ENCODE data around the gene FDX2. TPM values are rescaled to one million over a fixed set of nuclear protein-coding genes. Genes with fewer than 3 reads are reported as not detected.

The FDX2 gene
- total and polyA plus RNA-seq, 2 of the 8 experiments (the other 6 are each of a cell fraction or from before 2014, with no cell fraction given): 27.0 to 64.4 TPM

DNA sequence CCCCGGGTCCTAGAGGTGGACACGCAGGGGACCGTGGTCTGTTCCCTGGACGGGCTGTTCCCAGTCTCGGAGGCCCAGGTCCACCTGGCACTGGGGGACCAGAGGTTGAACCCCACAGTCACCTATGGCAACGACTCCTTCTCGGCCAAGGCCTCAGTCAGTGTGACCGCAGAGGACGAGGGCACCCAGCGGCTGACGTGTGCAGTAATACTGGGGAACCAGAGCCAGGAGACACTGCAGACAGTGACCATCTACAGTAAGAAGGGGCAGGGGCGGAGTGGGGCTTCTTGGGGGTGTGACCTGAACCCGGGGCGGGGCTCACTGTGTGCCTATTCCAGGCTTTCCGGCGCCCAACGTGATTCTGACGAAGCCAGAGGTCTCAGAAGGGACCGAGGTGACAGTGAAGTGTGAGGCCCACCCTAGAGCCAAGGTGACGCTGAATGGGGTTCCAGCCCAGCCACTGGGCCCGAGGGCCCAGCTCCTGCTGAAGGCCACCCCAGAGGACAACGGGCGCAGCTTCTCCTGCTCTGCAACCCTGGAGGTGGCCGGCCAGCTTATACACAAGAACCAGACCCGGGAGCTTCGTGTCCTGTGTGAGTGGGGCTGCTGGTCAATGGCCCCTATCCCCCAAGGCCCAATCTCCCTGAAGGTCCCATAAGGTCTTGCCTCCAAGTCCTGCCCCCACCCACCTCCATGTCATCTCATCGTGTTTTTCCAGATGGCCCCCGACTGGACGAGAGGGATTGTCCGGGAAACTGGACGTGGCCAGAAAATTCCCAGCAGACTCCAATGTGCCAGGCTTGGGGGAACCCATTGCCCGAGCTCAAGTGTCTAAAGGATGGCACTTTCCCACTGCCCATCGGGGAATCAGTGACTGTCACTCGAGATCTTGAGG is 31.5 kb downstream of the FDX2 start:
- H3K9ac ChIP-seq (replicated peaks in 1 of 4; ENCODE audit: extremely low read depth in 1 of 4, low read depth in 3 of 4, low read length in 3 of 4): no peak overlapping the region
- no peak overlapping the region for H3K4me2 ChIP-seq (ENCODE audit: insufficient read depth in 1 of 2, low read depth in 2 of 2, low read length in 2 of 2)
- no peak overlapping the region for H2AK5ac ChIP-seq (ENCODE audit: low read depth, low read length)
- H3K27ac ChIP-seq (ENCODE audit: low read depth, low read length): no peak overlapping the region
- 96% methylated on average over 34 of the region's 34 CpGs; no CpG with 5 or more reads in 1 of the 2 experiments for WGBS, 2 experiments (ENCODE audit: extremely low coverage in 1 of 2, insufficient coverage in 1 of 2, insufficient read length in 1 of 2, insufficient replicate concordance in 2 of 2, low coverage in 1 of 2, low lambda C conversion rate in 2 of 2, missing lambda C conversion rate in 1 of 2)
- no peak overlapping the region for H2BK15ac ChIP-seq (ENCODE audit: low read length)
- CTCF ChIA-PET (ENCODE audit: partially characterized antibody): interaction anchor here (1.0 to 11.6 kb wide), 6 partner anchors 14 to 105 kb away, joined by 3 to 94 read pairs (median 4); partner anchors contain the start of gene ICAM1
- no peak overlapping the region for H2BK5ac ChIP-seq (ENCODE audit: low read depth, low read length)
- TF ChIP-seq YY1 (IDR thresholded peaks at IDR 0.05; ENCODE audit: low read depth, low read length) (no peak), CREB1 (IDR thresholded peaks at IDR 0.05) (no peak), POU5F1 (IDR thresholded peaks at IDR 0.05; ENCODE audit: low read depth, low read length) (no peak), GABPA (IDR thresholded peaks at IDR 0.05; ENCODE audit: borderline replicate concordance, insufficient read depth, low read length) (no peak), RFX5 (IDR thresholded peaks at IDR 0.05; ENCODE audit: borderline replicate concordance, low read depth, low read length) (no peak), HDAC2 (IDR thresholded peaks at IDR 0.05; ENCODE audit: borderline replicate concordance in 1 of 2, low read depth in 2 of 2, low read length in 2 of 2) (no peak), HDAC6 (IDR thresholded peaks at IDR 0.05; ENCODE audit: low read depth, low read length) (no peak), ZNF274 (IDR thresholded peaks at IDR 0.05; ENCODE audit: borderline replicate concordance, extremely low read depth, low read length) (no peak), SIX5 (IDR thresholded peaks at IDR 0.05; ENCODE audit: low read depth, low read length) (no peak)
- TF ChIP-seq, protein P1, sequence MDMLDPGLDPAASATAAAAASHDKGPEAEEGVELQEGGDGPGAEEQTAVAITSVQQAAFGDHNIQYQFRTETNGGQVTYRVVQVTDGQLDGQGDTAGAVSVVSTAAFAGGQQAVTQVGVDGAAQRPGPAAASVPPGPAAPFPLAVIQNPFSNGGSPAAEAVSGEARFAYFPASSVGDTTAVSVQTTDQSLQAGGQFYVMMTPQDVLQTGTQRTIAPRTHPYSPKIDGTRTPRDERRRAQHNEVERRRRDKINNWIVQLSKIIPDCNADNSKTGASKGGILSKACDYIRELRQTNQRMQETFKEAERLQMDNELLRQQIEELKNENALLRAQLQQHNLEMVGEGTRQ (IDR thresholded peaks at IDR 0.05; ENCODE audit: low read length): no peak
- H2AFZ ChIP-seq (ENCODE audit: low read length): no peak overlapping the region
- no peak overlapping the region; the same call in 1 of the 2 replicates for H2BK12ac ChIP-seq (ENCODE audit: low read depth, low read length)
- peaks cover 8% of the 10 kb centered on the region; the same call in 1 of the 2 replicates for H3K23me2 ChIP-seq (ENCODE audit: low read depth, low read length)
- H4K91ac ChIP-seq (replicated peaks; ENCODE audit: insufficient read length, low read length): no peak overlapping the region
- no peak overlapping the region for H3K14ac ChIP-seq (ENCODE audit: insufficient read length)
- H4K20me1 ChIP-seq (replicated peaks in 1 of 2; ENCODE audit: control insufficient read depth in 1 of 2, insufficient read depth in 2 of 2, low read length in 2 of 2): no peaks in the 10 kb centered on the region
- POLR2A ChIA-PET (ENCODE audit: partially characterized antibody): interaction anchor here (0.8 to 0.9 kb wide), 2 partner anchors 13 to 23 kb away, joined by 3 read pairs; partner anchors contain the start of gene ICAM1
- peaks cover 0 to 16% (median 8%) of the 10 kb centered on the region in 4 experiments; a peak in 6 of 7 replicates for H3K4me1 ChIP-seq (replicated peaks in 1 of 4; ENCODE audit: control insufficient read depth in 3 of 4, insufficient read depth in 4 of 4, low read length in 3 of 4)
- H4K8ac ChIP-seq (ENCODE audit: extremely low read depth, insufficient read depth, low read length): no peak overlapping the region
- no peaks in the 10 kb centered on the region; the same call in 1 of the 2 replicates for H3K79me1 ChIP-seq (ENCODE audit: low read depth, low read length)
- no peak overlapping the region for H3K4me3 ChIP-seq (ENCODE audit: extremely low read depth in 1 of 4, insufficient read depth in 2 of 4, low read depth in 3 of 4, low read length in 4 of 4)
- H4K5ac ChIP-seq (ENCODE audit: insufficient read length, low read depth, low read length): no peak overlapping the region
- H3K18ac ChIP-seq (ENCODE audit: extremely low read depth, low read length): no peak overlapping the region
- no peak overlapping the region for H2BK120ac ChIP-seq (replicated peaks; ENCODE audit: low read depth, low read length)
- no peak for FAIRE-seq
- H3K36me3 ChIP-seq (ENCODE audit: control insufficient read depth in 2 of 4, insufficient read depth in 4 of 4, low read length in 3 of 4): no peaks in the 10 kb centered on the region
- no peak for DNase-seq (ENCODE audit: low read depth in 1 of 2, low spot score in 2 of 2)
- no peak overlapping the region for H3K4ac ChIP-seq (replicated peaks; ENCODE audit: insufficient read length, low read depth, low read length)
- peaks cover 8 to 26% (median 17%) of the 10 kb centered on the region in 4 experiments for H3K27me3 ChIP-seq (replicated peaks in 1 of 4; ENCODE audit: control insufficient read depth in 3 of 4, extremely low read depth in 1 of 4, insufficient read depth in 3 of 4, low read length in 3 of 4)
- H3K23ac ChIP-seq (ENCODE audit: insufficient read length): no peak overlapping the region
- no peaks in the 10 kb centered on the region for H3K9me3 ChIP-seq (ENCODE audit: insufficient read depth in 2 of 2, low read depth in 1 of 2, low read length in 1 of 2)
- H3K79me2 ChIP-seq (ENCODE audit: control insufficient read depth in 1 of 2, insufficient read depth in 2 of 2, low read length in 2 of 2): no peaks in the 10 kb centered on the region
- H3K56ac ChIP-seq (replicated peaks; ENCODE audit: insufficient read length, low read depth, low read length): no peak overlapping the region
- no peak overlapping the region for H2BK20ac ChIP-seq (ENCODE audit: low read length)
